ENCODE data around the gene IQUB.

- TF ChIP-seq EZH2 (IDR thresholded peaks at IDR 0.05; ENCODE audit: low read length, unreplicated experiment) = no peak
- no peak for TF ChIP-seq CTCF (conservative IDR thresholded peaks at IDR 0.05; ENCODE audit: low read depth, low read length)
- TF ChIP-seq EZH2phosphoT487 (IDR thresholded peaks at IDR 0.05; ENCODE audit: borderline replicate concordance, low read length) = no peak
These were observed 39.6 kb upstream of the IQUB start for GRCh38 chr7:123573896-123574467.

All from PC-3 (cell line).